H1 (cell line): ENCODE measurements around the gene OR8A1. TPM values are rescaled to one million over a fixed set of nuclear protein-coding genes. Genes with fewer than 3 reads are reported as not detected.

ENCODE experiments used
- CTCF ChIP-seq, 3 experiments: IDR thresholded peaks; 1 replicate in 2 of 3; 2 replicates in 1 of 3; pipeline versions ENCODE4 v1.5.1 to v1.6.1; 2011; ENCODE audit warnings: low read length in 3 of 3, mild to moderate bottlenecking in 3 of 3, inconsistent platforms in 2 of 3, low read depth in 1 of 3, moderate library complexity in 1 of 3; ENCODE audit not compliant: insufficient read depth in 1 of 3; ENCODE audit errors: control extremely low read depth in 1 of 3
- E2F6 ChIP-seq: IDR thresholded peaks from 2 replicates; pipeline ENCODE4 v1.6.1; 2012; ENCODE audit warnings: inconsistent platforms
- POLR2AphosphoS5 ChIP-seq: IDR thresholded peaks from 2 replicates; pipeline ENCODE4 v1.6.1; 2011; ENCODE audit warnings: low read depth, low read length
- USF2 ChIP-seq: IDR thresholded peaks from 2 replicates; pipeline ENCODE4 v1.6.1; 2011; ENCODE audit warnings: low read length, improper control_type of control experiment
- polyA plus RNA-seq, 7 experiments: library from polyadenylated mRNA; depleted of rRNA in 3 of 7; stranded (reverse) in 5 of 7; unstranded in 2 of 7; fragments of >200 nt in 5 of 7; fragments of 200-250 nt in 2 of 7; gene quantifications; 1 replicate in 5 of 7; 2 replicates in 1 of 7; 4 replicates in 1 of 7; pipeline versions ENCODE4 v1.2.1 to v1.2.3, GENCODE V29; 2011 to 2013; ENCODE audit warnings: missing spikeins in 2 of 7, mixed read lengths in 2 of 7
- total RNA-seq: library from RNA; stranded (reverse); fragmentation: NEBNext Ultra II Directional; extraction: Animal tissue kit (Norgen Biotek cat#: 25700); gene quantifications from 2 replicates; pipeline ENCODE4 v1.2.1, GENCODE V29; 2021

The OR8A1 gene
- total and polyA plus RNA-seq, 2 of the 8 experiments (the other 6 are each of a cell fraction or from before 2014, with no cell fraction given), result not detected

- TF ChIP-seq CTCF (IDR thresholded peaks at IDR 0.05; ENCODE audit: control extremely low read depth in 1 of 3, insufficient read depth in 1 of 3, low read depth in 1 of 3, low read length in 3 of 3) (no peak), POLR2AphosphoS5 (no peak), E2F6 (no peak), USF2 (no peak)
These were observed 8.1 kb downstream of the OR8A1 start (continued) for GRCh38 chr11:124577716-124578427.
